ENCODE results near the gene ZNF189. TPM values are rescaled to one million over a fixed set of nuclear protein-coding genes. Genes with fewer than 3 reads are reported as not detected.

ZNF189 gene
- 1 to 10 TPM; 5.5 to 5.7 TPM for total RNA-seq

DNA sequence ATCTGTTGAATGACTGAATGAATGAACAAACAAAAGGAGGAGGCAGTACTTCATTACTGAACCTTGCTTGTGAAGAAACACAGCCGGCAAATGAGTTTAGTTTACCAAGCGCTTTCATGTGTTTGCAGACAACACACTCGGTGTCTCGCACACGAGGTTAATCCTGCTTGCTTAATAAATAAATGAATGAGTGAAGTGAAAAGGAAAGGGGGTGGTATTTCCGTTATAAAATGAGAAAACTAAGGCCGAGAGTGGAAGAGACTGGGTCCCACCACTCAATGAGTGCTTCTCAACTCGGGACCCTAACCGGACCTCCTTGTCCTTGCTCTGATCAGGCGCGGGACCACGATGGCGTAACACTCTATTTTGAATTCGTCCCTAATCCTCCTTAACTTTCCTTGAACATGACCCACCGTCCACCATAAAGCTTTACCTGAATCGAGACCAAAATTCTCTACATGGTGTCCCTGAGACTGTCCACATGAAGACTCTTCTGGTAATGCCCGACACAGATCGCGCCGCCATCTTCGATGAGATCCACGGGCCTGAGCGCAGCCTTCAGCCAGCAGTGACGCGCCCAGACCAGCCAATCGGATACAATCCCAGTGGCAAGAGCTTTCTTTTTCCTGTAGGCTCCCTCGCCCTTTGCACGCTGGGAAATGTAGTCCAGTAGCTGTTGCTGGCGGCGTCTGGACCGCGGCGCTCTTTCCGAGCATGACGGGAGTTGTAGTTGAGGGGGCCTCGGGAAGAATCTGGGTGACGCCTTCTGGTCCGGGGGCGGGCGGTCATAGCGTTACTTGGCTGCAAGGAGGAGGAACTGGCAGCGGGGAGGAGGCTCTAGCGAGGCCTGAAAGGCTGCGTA, at the start of gene ZNF189, which contains the start of gene MRPL50:
TSS of gene ZNF189 (plus strand) at position 784 of the 862 bp plus-strand sequence. CDS start 306 bp downstream, outside the sequence.
TSS of gene MRPL50 (minus strand) at position 551 of the 862 bp plus-strand sequence. CDS start at position 525, 26 bp downstream.
- DNase-seq: peak; percentile 99
- peaks cover 72% of the 10 kb centered on the region for H3K36me3 Mint-ChIP-seq (ENCODE audit: low read depth)
- intact Hi-C loops (cut with micrococcal nuclease): loop anchor here (1.0 to 5.0 kb wide), 10 partner anchors 51 to 1578 kb away; partner anchors contain the start of genes INVS, MSANTD3, RNF20 and STX17
- CTCF ChIA-PET: interaction anchor here (1.2 to 2.2 kb wide), 2 partner anchors 10 to 136 kb away, joined by 3 to 9 read pairs; no protein-coding TSS in a partner anchor
- H3K27me3 Mint-ChIP-seq (ENCODE audit: low read depth): no peaks in the 10 kb centered on the region
- H3K4me1 Mint-ChIP-seq (ENCODE audit: low read depth): peaks cover 66% of the 10 kb centered on the region
- H3K27ac Mint-ChIP-seq: peak within 1 kb of the TSS; percentile 97
- peak within 1 kb of the TSS; percentile 92 for H3K4me3 Mint-ChIP-seq
- peaks cover 15% of the 10 kb centered on the region for H3K9me3 Mint-ChIP-seq

- no peak overlapping the region for H3K27ac Mint-ChIP-seq
These were observed 48.4 kb upstream of the ZNF189 start for GRCh38 chr9:101350285-101350684.

GRCh38 chr9:101352892-101353463, 45.7 kb upstream of the ZNF189 start:
- DNase-seq: no peak
- Mint-ChIP-seq H3K9me3 (no peaks in the 10 kb centered on the region), H3K36me3 (ENCODE audit: low read depth) (no peaks in the 10 kb centered on the region), H3K4me1 (ENCODE audit: low read depth) (no peaks in the 10 kb centered on the region), H3K27ac (no peak overlapping the region), H3K4me3 (no peak overlapping the region), H3K27me3 (ENCODE audit: low read depth) (peaks cover 5% of the 10 kb centered on the region)
- CTCF ChIA-PET: no interaction called here
- intact Hi-C loops (cut with micrococcal nuclease): no loop called here

More at GRCh38 chr9:101350285-101350684, 48.4 kb upstream of the ZNF189 start:
- peaks cover 10% of the 10 kb centered on the region for H3K27me3 Mint-ChIP-seq (ENCODE audit: low read depth)
- CTCF ChIA-PET: no interaction called here
- no peaks in the 10 kb centered on the region for H3K36me3 Mint-ChIP-seq (ENCODE audit: low read depth)
- no peak for DNase-seq
- H3K4me1 Mint-ChIP-seq (ENCODE audit: low read depth): no peaks in the 10 kb centered on the region
- H3K9me3 Mint-ChIP-seq: no peaks in the 10 kb centered on the region
- H3K4me3 Mint-ChIP-seq: no peak overlapping the region
- intact Hi-C loops (cut with micrococcal nuclease): no loop called here

DNA sequence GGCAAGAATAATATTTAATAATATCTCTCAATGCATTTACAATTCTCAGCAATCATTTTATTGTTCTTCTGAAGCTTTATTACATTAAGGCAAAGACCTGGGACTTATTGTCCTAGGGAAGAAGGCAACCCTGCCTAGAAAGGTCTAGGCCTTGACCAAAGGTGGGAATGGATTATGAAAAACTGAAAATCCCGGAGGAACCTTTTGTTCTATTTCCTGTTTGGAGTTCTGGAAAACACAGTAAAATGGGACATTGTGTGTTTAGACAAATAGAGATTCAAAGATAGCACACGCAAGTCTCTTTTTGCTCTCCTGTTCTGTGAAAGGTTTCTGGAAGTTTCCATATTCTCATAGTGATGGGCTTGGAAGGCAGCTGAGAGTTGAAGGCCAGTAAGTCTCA, 45.0 kb upstream of the ZNF189 start:
- Mint-ChIP-seq H3K27ac (no peak overlapping the region), H3K36me3 (ENCODE audit: low read depth) (no peaks in the 10 kb centered on the region), H3K4me1 (ENCODE audit: low read depth) (no peaks in the 10 kb centered on the region), H3K27me3 (ENCODE audit: low read depth) (peaks cover 5% of the 10 kb centered on the region), H3K9me3 (no peaks in the 10 kb centered on the region), H3K4me3 (no peak overlapping the region)
- DNase-seq: no peak
- intact Hi-C loops (cut with micrococcal nuclease): no loop called here
- CTCF ChIA-PET: no interaction called here

DNA sequence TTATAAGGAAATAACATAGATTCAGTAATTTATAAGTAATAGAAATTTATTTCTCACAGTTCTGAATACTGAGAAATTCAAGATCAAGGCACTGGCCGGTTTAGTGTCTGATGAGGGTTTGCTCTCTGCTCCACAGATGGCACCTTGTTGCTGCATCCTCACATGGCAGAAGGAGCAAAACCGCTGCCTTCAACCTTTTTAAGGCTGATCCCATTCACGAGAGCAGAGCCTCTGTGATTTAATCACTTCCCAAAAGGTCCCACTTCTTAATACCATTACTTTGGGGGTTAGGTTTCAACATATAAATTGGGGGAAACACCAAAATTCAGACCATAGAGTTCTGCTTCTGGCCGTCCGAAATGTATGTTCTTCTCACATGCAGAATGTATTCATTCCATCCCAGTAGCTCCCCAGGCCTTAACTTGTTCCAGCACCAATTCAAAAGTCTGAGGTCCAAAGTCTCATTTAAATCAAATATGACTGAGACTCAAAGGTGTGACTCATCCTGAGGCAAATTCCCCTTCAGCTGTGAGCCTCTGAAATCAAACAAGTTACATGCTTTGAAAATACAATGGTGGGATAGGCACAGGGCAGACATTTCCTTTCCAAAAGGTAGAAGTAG, 44.4 kb upstream of the ZNF189 start:
- H3K27me3 Mint-ChIP-seq (ENCODE audit: low read depth): peaks cover 5% of the 10 kb centered on the region
- H3K9me3 Mint-ChIP-seq: no peaks in the 10 kb centered on the region
- H3K27ac Mint-ChIP-seq: no peak overlapping the region
- no peak for DNase-seq
- CTCF ChIA-PET: no interaction called here
- H3K4me1 Mint-ChIP-seq (ENCODE audit: low read depth): no peaks in the 10 kb centered on the region
- intact Hi-C loops (cut with micrococcal nuclease): no loop called here
- no peaks in the 10 kb centered on the region for H3K36me3 Mint-ChIP-seq (ENCODE audit: low read depth)
- no peak overlapping the region for H3K4me3 Mint-ChIP-seq

DNA sequence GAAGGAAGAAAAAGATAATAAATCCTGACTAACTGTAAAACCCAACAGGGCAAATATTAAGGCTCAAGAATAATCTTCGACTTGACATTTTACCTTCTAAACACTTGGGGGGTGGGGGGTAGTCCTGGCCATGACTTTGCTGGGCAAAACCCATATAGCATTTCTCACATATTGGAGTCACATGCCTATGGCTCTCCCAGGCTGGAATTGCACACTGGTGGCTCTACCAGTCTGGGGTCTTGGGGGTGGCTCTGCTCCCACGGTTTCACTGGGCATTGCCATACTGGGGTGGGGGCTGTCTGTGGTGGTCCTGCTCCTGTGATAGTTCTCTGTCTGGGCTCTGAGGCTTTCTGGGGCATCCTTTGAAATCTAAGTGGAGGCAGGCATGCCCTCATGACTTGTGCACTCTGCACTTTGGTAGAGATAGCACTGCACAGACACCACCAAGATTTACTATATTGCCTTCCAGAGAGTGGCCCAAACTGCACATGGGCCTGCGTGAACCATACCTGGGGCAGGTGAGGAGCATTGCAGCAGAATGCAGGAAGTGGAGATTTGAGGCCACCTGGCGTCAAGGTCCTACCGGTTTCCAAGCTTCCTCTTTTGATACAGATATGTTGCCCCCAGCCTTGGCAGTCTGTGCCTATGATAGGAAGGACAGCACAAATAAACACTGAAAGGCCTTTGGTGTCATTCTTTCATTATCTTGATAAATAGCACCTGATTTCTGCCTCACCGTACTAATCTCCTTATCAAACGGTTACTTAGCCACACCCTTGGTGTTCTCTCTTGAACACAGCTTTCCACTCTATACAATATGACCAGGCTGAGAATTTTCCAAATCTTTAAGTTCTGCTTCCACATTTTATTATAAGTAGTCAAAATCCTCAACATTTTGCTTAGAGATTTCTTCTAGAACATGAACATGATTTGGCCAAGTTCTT, 43.6 kb upstream of the ZNF189 start:
- CTCF ChIA-PET: no interaction called here
- Mint-ChIP-seq H3K36me3 (ENCODE audit: low read depth) (no peaks in the 10 kb centered on the region), H3K27me3 (ENCODE audit: low read depth) (peaks cover 5% of the 10 kb centered on the region), H3K4me3 (no peak overlapping the region), H3K9me3 (no peaks in the 10 kb centered on the region), H3K4me1 (ENCODE audit: low read depth) (no peaks in the 10 kb centered on the region), H3K27ac (no peak overlapping the region)
- intact Hi-C loops (cut with micrococcal nuclease): no loop called here
- no peak for DNase-seq

GRCh38 chr9:101356619-101357018, 42.0 kb upstream of the ZNF189 start:
- Mint-ChIP-seq H3K9me3 (no peaks in the 10 kb centered on the region), H3K27me3 (ENCODE audit: low read depth) (peaks cover 5% of the 10 kb centered on the region), H3K4me3 (no peak overlapping the region), H3K36me3 (ENCODE audit: low read depth) (no peaks in the 10 kb centered on the region), H3K27ac (no peak overlapping the region), H3K4me1 (ENCODE audit: low read depth) (no peaks in the 10 kb centered on the region)
- DNase-seq: no peak
- CTCF ChIA-PET: no interaction called here
- intact Hi-C loops (cut with micrococcal nuclease): no loop called here

- Mint-ChIP-seq H3K4me3 (no peak overlapping the region), H3K4me1 (ENCODE audit: low read depth) (no peaks in the 10 kb centered on the region), H3K27me3 (ENCODE audit: low read depth) (no peaks in the 10 kb centered on the region), H3K36me3 (ENCODE audit: low read depth) (no peaks in the 10 kb centered on the region), H3K27ac (no peak overlapping the region), H3K9me3 (no peaks in the 10 kb centered on the region)
- CTCF ChIA-PET: no interaction called here
- intact Hi-C loops (cut with micrococcal nuclease): no loop called here
- no peak for DNase-seq
These were observed 39.0 kb upstream of the ZNF189 start for GRCh38 chr9:101359679-101360078.

GRCh38 chr9:101360647-101361046, 38.0 kb upstream of the ZNF189 start:
- Mint-ChIP-seq H3K27ac (no peak overlapping the region), H3K27me3 (ENCODE audit: low read depth) (no peaks in the 10 kb centered on the region), H3K4me3 (no peak overlapping the region), H3K36me3 (ENCODE audit: low read depth) (no peaks in the 10 kb centered on the region), H3K4me1 (ENCODE audit: low read depth) (no peaks in the 10 kb centered on the region), H3K9me3 (no peaks in the 10 kb centered on the region)
- intact Hi-C loops (cut with micrococcal nuclease): no loop called here
- CTCF ChIA-PET: interaction anchor here (0.9 kb wide), 1 partner anchor 22 kb away, joined by 3 read pairs; no protein-coding TSS in a partner anchor
- DNase-seq: no peak

GRCh38 chr9:101362450-101362849, 36.2 kb upstream of the ZNF189 start:
- CTCF ChIA-PET: no interaction called here
- Mint-ChIP-seq H3K9me3 (no peaks in the 10 kb centered on the region), H3K36me3 (ENCODE audit: low read depth) (no peaks in the 10 kb centered on the region), H3K4me3 (no peak overlapping the region), H3K27ac (no peak overlapping the region), H3K4me1 (ENCODE audit: low read depth) (no peaks in the 10 kb centered on the region), H3K27me3 (ENCODE audit: low read depth) (peaks cover 2% of the 10 kb centered on the region)
- intact Hi-C loops (cut with micrococcal nuclease): no loop called here
- no peak for DNase-seq

GRCh38 chr9:101365181-101365580, 33.5 kb upstream of the ZNF189 start:
- H3K4me1 Mint-ChIP-seq (ENCODE audit: low read depth): no peaks in the 10 kb centered on the region
- CTCF ChIA-PET: interaction anchor here (0.9 kb wide), 1 partner anchor 23 kb away, joined by 4 read pairs; no protein-coding TSS in a partner anchor

More at GRCh38 chr9:101365181-101365580, 33.5 kb upstream of the ZNF189 start:
- H3K27ac Mint-ChIP-seq: no peak overlapping the region
- DNase-seq: no peak
- intact Hi-C loops (cut with micrococcal nuclease): no loop called here
- no peaks in the 10 kb centered on the region for H3K36me3 Mint-ChIP-seq (ENCODE audit: low read depth)
- H3K27me3 Mint-ChIP-seq (ENCODE audit: low read depth): peaks cover 5% of the 10 kb centered on the region
- H3K9me3 Mint-ChIP-seq: no peaks in the 10 kb centered on the region
- no peak overlapping the region for H3K4me3 Mint-ChIP-seq

Data from activated naive CD4-positive, alpha-beta T cell treated with anti-CD3 and anti-CD28 coated beads for 36 hours (primary cell).